Muscle layer of duodenum (tissue), 2 donors: ENCODE measurements around the gene NUP43.

ENCODE experiments used
- H3K27ac ChIP-seq: one replicate; pipeline ENCODE4 v1.7.0; 2013; ENCODE audit warnings: mild to moderate bottlenecking, low read length
- H3K27me3 ChIP-seq: one replicate; pipeline ENCODE4 v1.7.0; 2013; ENCODE audit warnings: low read depth, mild to moderate bottlenecking, control low read depth, low read length
- H3K36me3 ChIP-seq, 2 donors: one replicate each; pipeline ENCODE4 v1.7.0; 2013; ENCODE audit warnings: low read length in 2 of 2, control low read depth in 1 of 2, mild to moderate bottlenecking in 1 of 2; ENCODE audit not compliant: insufficient read depth in 2 of 2, control insufficient read depth in 1 of 2
- H3K4me1 ChIP-seq, 2 donors: one replicate each; pipeline ENCODE4 v1.7.0; 2013; ENCODE audit warnings: low read length in 2 of 2, mild to moderate bottlenecking in 2 of 2, control low read depth in 1 of 2, moderate library complexity in 1 of 2; ENCODE audit not compliant: insufficient read depth in 2 of 2, control insufficient read depth in 1 of 2
- H3K4me3 ChIP-seq, 2 donors: one replicate each; pipeline ENCODE4 v1.7.0; 2013; ENCODE audit warnings: low read length in 2 of 2, low read depth in 1 of 2, mild to moderate bottlenecking in 1 of 2
- H3K9me3 ChIP-seq, 2 donors: one replicate each; pipeline ENCODE4 v1.7.0; 2013; ENCODE audit warnings: low read length in 2 of 2, control low read depth in 1 of 2, mild to moderate bottlenecking in 1 of 2; ENCODE audit not compliant: control insufficient read depth in 1 of 2
- donor health status: healthy.

NUP43 gene

GRCh38 chr6:149746147-149746946 is at the start of gene NUP43:
Gene NUP43 (minus strand): TSS chr6:149746529. CDS start chr6:149746495, 34 bp downstream.
- Histone ChIP-seq H3K27ac (peak within 1 kb of the TSS; percentile 74), H3K27me3 (no peaks in the 10 kb centered on the region), H3K36me3 (peaks cover 4 to 15% of the 10 kb centered on the region in 2 donors), H3K4me3 (peak within 1 kb of the TSS; percentile 82 to 97), H3K4me1 (peaks cover 0 to 26% of the 10 kb centered on the region in 2 donors), H3K9me3 (no peaks in the 10 kb centered on the region)

- no peaks in the 10 kb centered on the region for H3K4me1 ChIP-seq
- no peaks in the 10 kb centered on the region for H3K27me3 ChIP-seq
- H3K4me3 ChIP-seq = no peak overlapping the region
- H3K36me3 ChIP-seq = peaks cover 3 to 7% of the 10 kb centered on the region in 2 donors
- H3K9me3 ChIP-seq = no peaks in the 10 kb centered on the region
- no peak overlapping the region for H3K27ac ChIP-seq
These were observed 37.2 kb upstream of the NUP43 start for GRCh38 chr6:149783551-149783950.

- Histone ChIP-seq H3K36me3 (peaks cover 3 to 7% of the 10 kb centered on the region in 2 donors), H3K27ac (no peak overlapping the region), H3K27me3 (no peaks in the 10 kb centered on the region)
These were observed 36.0 kb upstream of the NUP43 start for GRCh38 chr6:149782337-149782736.

GRCh38 chr6:149781715-149782114 is 35.4 kb upstream of the NUP43 start:
- Histone ChIP-seq H3K4me1 (no peaks in the 10 kb centered on the region), H3K27ac (no peak overlapping the region), H3K4me3 (no peak overlapping the region), H3K36me3 (peaks cover 3 to 8% of the 10 kb centered on the region in 2 donors), H3K27me3 (no peaks in the 10 kb centered on the region), H3K9me3 (no peaks in the 10 kb centered on the region)

More at GRCh38 chr6:149782337-149782736, 36.0 kb upstream of the NUP43 start:
- Histone ChIP-seq H3K9me3 (no peaks in the 10 kb centered on the region), H3K4me1 (no peaks in the 10 kb centered on the region), H3K4me3 (no peak overlapping the region)

- Histone ChIP-seq H3K27ac (no peak overlapping the region), H3K27me3 (no peaks in the 10 kb centered on the region), H3K36me3 (peaks cover 3 to 23% of the 10 kb centered on the region in 2 donors)
These were observed 33.3 kb upstream of the NUP43 start for GRCh38 chr6:149779644-149779963.

GRCh38 chr6:149777624-149778023 is 31.3 kb upstream of the NUP43 start:
- no peaks in the 10 kb centered on the region for H3K27me3 ChIP-seq
- H3K4me3 ChIP-seq = no peak overlapping the region
- H3K36me3 ChIP-seq = peaks cover 3 to 26% of the 10 kb centered on the region in 2 donors
- no peak overlapping the region for H3K27ac ChIP-seq
- no peaks in the 10 kb centered on the region for H3K9me3 ChIP-seq
- H3K4me1 ChIP-seq = no peaks in the 10 kb centered on the region

More at GRCh38 chr6:149779644-149779963, 33.3 kb upstream of the NUP43 start:
- Histone ChIP-seq H3K4me1 (no peaks in the 10 kb centered on the region), H3K4me3 (no peak overlapping the region), H3K9me3 (no peaks in the 10 kb centered on the region)

GRCh38 chr6:149771925-149772324 is 25.6 kb upstream of the NUP43 start:
- no peaks in the 10 kb centered on the region for H3K4me1 ChIP-seq
- no peak overlapping the region for H3K4me3 ChIP-seq
- H3K27ac ChIP-seq = no peak overlapping the region
- no peaks in the 10 kb centered on the region for H3K27me3 ChIP-seq
- peaks cover 5 to 41% of the 10 kb centered on the region in 2 donors for H3K36me3 ChIP-seq
- no peaks in the 10 kb centered on the region for H3K9me3 ChIP-seq

- peaks cover 5 to 41% of the 10 kb centered on the region in 2 donors for H3K36me3 ChIP-seq
These were observed 24.9 kb upstream of the NUP43 start for GRCh38 chr6:149771185-149771584.

GRCh38 chr6:149769676-149770075 is 23.3 kb upstream of the NUP43 start:
- Histone ChIP-seq H3K4me3 (no peak overlapping the region), H3K4me1 (no peaks in the 10 kb centered on the region), H3K27me3 (no peaks in the 10 kb centered on the region), H3K36me3 (peaks cover 5 to 37% of the 10 kb centered on the region in 2 donors), H3K27ac (no peak overlapping the region), H3K9me3 (peaks cover 0 to 7% of the 10 kb centered on the region in 2 donors)

More at GRCh38 chr6:149771185-149771584, 24.9 kb upstream of the NUP43 start:
- no peak overlapping the region for H3K27ac ChIP-seq
- H3K4me1 ChIP-seq = no peaks in the 10 kb centered on the region
- H3K27me3 ChIP-seq = no peaks in the 10 kb centered on the region
- H3K9me3 ChIP-seq = peaks cover 0 to 4% of the 10 kb centered on the region in 2 donors
- no peak overlapping the region for H3K4me3 ChIP-seq

GRCh38 chr6:149766156-149766769 is 19.9 kb upstream of the NUP43 start:
- peaks cover 0 to 7% of the 10 kb centered on the region in 2 donors for H3K9me3 ChIP-seq
- no peaks in the 10 kb centered on the region for H3K4me1 ChIP-seq

GRCh38 chr6:149763866-149764265 is 17.5 kb upstream of the NUP43 start:
- Histone ChIP-seq H3K36me3 (peaks cover 0 to 17% of the 10 kb centered on the region in 2 donors), H3K27ac (no peak overlapping the region), H3K27me3 (no peaks in the 10 kb centered on the region), H3K9me3 (peaks cover 0 to 7% of the 10 kb centered on the region in 2 donors), H3K4me1 (no peaks in the 10 kb centered on the region), H3K4me3 (no peak overlapping the region)

More at GRCh38 chr6:149766156-149766769, 19.9 kb upstream of the NUP43 start:
- H3K27ac ChIP-seq = no peak overlapping the region
- H3K36me3 ChIP-seq = peaks cover 0 to 17% of the 10 kb centered on the region in 2 donors
- H3K4me3 ChIP-seq = no peak overlapping the region
- H3K27me3 ChIP-seq = no peaks in the 10 kb centered on the region
